SK-N-SH treated with all-trans-retinoic acid at 6 μM for 48 hours (cell line): ENCODE data around the gene CHRNA4.

Experiments
- ARNTL ChIP-seq: fragments of 450-650 bp; formaldehyde crosslinking; IDR thresholded peaks from 2 replicates; pipeline ENCODE4 v1.5.0; 2020; ENCODE audit warnings: low read depth, mild to moderate bottlenecking, moderate library complexity, borderline replicate concordance
- BACH2 ChIP-seq: fragments of 250-450 bp; sonication (Bioruptor Pico); IDR thresholded peaks from 2 replicates; pipeline ENCODE4 v1.9.0; 2021; ENCODE audit warnings: mild to moderate bottlenecking, borderline replicate concordance
- CREB5 ChIP-seq: fragments of 250-450 bp; sonication (Bioruptor Pico); IDR thresholded peaks from 2 replicates; pipeline ENCODE4 v1.5.1; 2020; ENCODE audit warnings: low read depth, mild to moderate bottlenecking, moderate library complexity
- CSDC2 ChIP-seq: fragments of 250-450 bp; sonication (Bioruptor Pico); IDR thresholded peaks from 2 replicates; pipeline ENCODE4 v1.5.0; 2020; ENCODE audit warnings: mild to moderate bottlenecking, moderate library complexity
- GLIS3 ChIP-seq: fragments of 250-450 bp; sonication (Bioruptor Pico); IDR thresholded peaks from 2 replicates; pipeline ENCODE4 v1.5.0; 2020; ENCODE audit warnings: mild to moderate bottlenecking, moderate library complexity
- PPARA ChIP-seq: fragments of 250-450 bp; sonication (Bioruptor Pico); IDR thresholded peaks from 2 replicates; pipeline ENCODE4 v1.5.0; 2020; ENCODE audit warnings: mild to moderate bottlenecking, borderline replicate concordance
- RARB ChIP-seq: fragments of 250-450 bp; sonication (Bioruptor Pico); IDR thresholded peaks from 2 replicates; pipeline ENCODE4 v1.8.0; 2021; ENCODE audit warnings: mild to moderate bottlenecking, moderate library complexity
- SNAI2 ChIP-seq: fragments of 250-450 bp; sonication (Bioruptor Pico); IDR thresholded peaks from 2 replicates; pipeline ENCODE4 v1.5.0; 2020; ENCODE audit warnings: mild to moderate bottlenecking, moderate library complexity
- TSHZ2 ChIP-seq: fragments of 250-450 bp; sonication (Bioruptor Pico); IDR thresholded peaks from 2 replicates; pipeline ENCODE4 v1.5.0; 2020; ENCODE audit warnings: mild to moderate bottlenecking, moderate library complexity
- ZFP30 ChIP-seq: fragments of 450-650 bp; formaldehyde crosslinking; IDR thresholded peaks from 2 replicates; pipeline ENCODE4 v1.5.0; 2022; ENCODE audit warnings: mild to moderate bottlenecking, moderate library complexity
- ZNF70 ChIP-seq: fragments of 450-650 bp; formaldehyde crosslinking; IDR thresholded peaks from 2 replicates; pipeline ENCODE4 v1.5.0; 2020; ENCODE audit warnings: mild to moderate bottlenecking, moderate library complexity
- ZNF8 ChIP-seq: fragments of 450-650 bp; formaldehyde crosslinking; IDR thresholded peaks from 2 replicates; pipeline ENCODE4 v1.5.0; 2020; ENCODE audit warnings: mild to moderate bottlenecking, moderate library complexity
- TF ChIP-seq, protein P1 (sequence below): fragments of 250-450 bp; sonication (Bioruptor Pico); IDR thresholded peaks from 2 replicates; pipeline ENCODE4 v1.5.1; 2021; ENCODE audit warnings: mild to moderate bottlenecking, moderate library complexity
- TF ChIP-seq, protein P2 (sequence below): fragments of 250-450 bp; sonication (Bioruptor Pico); IDR thresholded peaks from 2 replicates; pipeline ENCODE4 v1.8.0; 2020; ENCODE audit warnings: mild to moderate bottlenecking, moderate library complexity, borderline replicate concordance

DNA sequence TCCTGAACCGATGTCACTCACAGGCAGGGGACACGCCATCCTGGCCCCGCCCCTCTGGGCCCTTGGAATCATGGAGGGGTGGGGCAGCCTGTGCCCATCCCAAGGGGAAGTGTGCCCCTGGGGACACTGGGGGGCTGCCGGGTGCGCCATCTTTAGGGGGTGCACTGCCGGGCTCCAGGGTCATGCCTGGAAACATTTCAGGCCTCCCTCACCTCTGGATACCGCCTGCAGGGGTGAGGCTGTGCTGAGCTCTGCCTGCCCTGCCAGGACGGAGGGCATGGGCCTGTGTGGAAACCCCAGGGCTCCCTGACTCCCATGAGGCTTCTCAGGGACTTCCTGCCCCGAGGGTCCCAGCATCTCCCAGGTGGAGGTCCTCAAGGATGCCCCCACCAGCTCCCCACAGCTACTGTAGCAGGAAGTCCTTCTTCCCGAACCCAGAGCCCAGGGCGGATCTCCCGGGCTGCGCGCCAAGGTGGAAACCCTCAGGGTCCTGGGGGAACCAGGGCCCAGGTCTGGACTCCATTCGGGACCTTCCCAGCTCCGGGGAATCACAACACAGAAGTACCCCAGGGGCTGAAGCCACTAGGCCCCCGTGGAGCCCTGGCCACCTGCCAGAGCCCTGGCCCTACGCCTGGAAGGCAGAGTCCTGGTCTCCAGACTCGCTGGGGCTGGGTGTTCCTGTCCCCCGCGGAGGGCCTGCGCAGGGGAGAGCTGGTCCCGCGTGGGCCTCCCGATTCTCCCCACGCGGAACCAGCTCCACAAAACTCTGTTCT lies 15.6 kb downstream of the CHRNA4 start:
- TF ChIP-seq BACH2 (no peak), SNAI2 (no peak), ZFP30 (no peak), CREB5 (CRISPR knock-in tag) (no peak), CSDC2 (CRISPR knock-in tag) (no peak), ZNF8 (CRISPR knock-in tag) (no peak), RARB (CRISPR knock-in tag) (no peak), ARNTL (CRISPR knock-in tag) (no peak), GLIS3 (CRISPR knock-in tag) (no peak), PPARA (CRISPR knock-in tag) (no peak), TSHZ2 (CRISPR knock-in tag) (no peak), ZNF70 (CRISPR knock-in tag) (no peak)
- TF ChIP-seq, protein P1, sequence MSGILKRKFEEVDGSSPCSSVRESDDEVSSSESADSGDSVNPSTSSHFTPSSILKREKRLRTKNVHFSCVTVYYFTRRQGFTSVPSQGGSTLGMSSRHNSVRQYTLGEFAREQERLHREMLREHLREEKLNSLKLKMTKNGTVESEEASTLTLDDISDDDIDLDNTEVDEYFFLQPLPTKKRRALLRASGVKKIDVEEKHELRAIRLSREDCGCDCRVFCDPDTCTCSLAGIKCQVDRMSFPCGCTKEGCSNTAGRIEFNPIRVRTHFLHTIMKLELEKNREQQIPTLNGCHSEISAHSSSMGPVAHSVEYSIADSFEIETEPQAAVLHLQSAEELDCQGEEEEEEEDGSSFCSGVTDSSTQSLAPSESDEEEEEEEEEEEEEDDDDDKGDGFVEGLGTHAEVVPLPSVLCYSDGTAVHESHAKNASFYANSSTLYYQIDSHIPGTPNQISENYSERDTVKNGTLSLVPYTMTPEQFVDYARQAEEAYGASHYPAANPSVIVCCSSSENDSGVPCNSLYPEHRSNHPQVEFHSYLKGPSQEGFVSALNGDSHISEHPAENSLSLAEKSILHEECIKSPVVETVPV (CRISPR knock-in tag) = no peak
- TF ChIP-seq, protein P2, sequence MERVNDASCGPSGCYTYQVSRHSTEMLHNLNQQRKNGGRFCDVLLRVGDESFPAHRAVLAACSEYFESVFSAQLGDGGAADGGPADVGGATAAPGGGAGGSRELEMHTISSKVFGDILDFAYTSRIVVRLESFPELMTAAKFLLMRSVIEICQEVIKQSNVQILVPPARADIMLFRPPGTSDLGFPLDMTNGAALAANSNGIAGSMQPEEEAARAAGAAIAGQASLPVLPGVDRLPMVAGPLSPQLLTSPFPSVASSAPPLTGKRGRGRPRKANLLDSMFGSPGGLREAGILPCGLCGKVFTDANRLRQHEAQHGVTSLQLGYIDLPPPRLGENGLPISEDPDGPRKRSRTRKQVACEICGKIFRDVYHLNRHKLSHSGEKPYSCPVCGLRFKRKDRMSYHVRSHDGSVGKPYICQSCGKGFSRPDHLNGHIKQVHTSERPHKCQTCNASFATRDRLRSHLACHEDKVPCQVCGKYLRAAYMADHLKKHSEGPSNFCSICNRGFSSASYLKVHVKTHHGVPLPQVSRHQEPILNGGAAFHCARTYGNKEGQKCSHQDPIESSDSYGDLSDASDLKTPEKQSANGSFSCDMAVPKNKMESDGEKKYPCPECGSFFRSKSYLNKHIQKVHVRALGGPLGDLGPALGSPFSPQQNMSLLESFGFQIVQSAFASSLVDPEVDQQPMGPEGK (CRISPR knock-in tag) = no peak
